K562 (cell line): ENCODE data around the gene CCNL1. TPM values are rescaled to one million over a fixed set of nuclear protein-coding genes. Genes with fewer than 3 reads are reported as not detected.
A peak's percentile ranks its signal among the peaks of the same experiment; 100 is the strongest.

Source experiments
- ATAC-seq: fragments of 200-7000 bp; cut with Tn5 transposase; 3 replicates; pipeline ENCODE4 v1.9.1; 2020; ENCODE audit warnings: moderate library complexity
- BruUV-seq: library from RNA; stranded (reverse); fragments of 400-500 nt; replicated peaks from 2 replicates; lab custom pipeline; 2021; lab: Mats Ljungman, UMichigan
- CTCF ChIA-PET: fragments of 300-600 bp; formaldehyde crosslinking; extraction: SDS; loops from one replicate; lab custom pipeline; 2021; ENCODE audit warnings: low intra/inter-chr PET ratio; lab: Yijun Ruan, JAX
- POLR2A ChIA-PET: fragments of 300-600, 350-650 bp; sonication (Branson Sonifier 250); formaldehyde crosslinking; extraction: SDS; loops from one replicate; lab custom pipeline; 2021; ENCODE audit warnings: antibody characterized with exemption, inconsistent platforms; lab: Yijun Ruan, JAX
- DNase-seq, 4 experiments: peaks; one replicate each; pipeline versions ENCODE4 v3.0.0 to v3.0.0-alpha.2; 2011 to 2018; ENCODE audit warnings: low spot score in 3 of 4, mixed read lengths in 3 of 4; ENCODE audit errors: extremely low read depth in 1 of 4
- FAIRE-seq: peaks from 2 replicates; lab custom pipeline; 2011; peaks lifted over from hg19 to GRCh38; lab: Jason Lieb, UNC
- H2AFZ ChIP-seq: 2 replicates; pipeline ENCODE4 v1.6.0; 2011; ENCODE audit warnings: low read depth, low read length, control low read depth, inconsistent platforms
- H3K27ac ChIP-seq: fragments of 200-600 bp; 3 replicates; pipeline ENCODE4 v1.8.0; 2011; ENCODE audit warnings: low read depth, mild to moderate bottlenecking, control low read depth, inconsistent platforms, low read length, moderate library complexity, mixed read lengths; ENCODE audit errors: extremely low read depth
- H3K27me3 ChIP-seq, 2 experiments: fragments of 300-600 bp in 1 of 2; 2 replicates in 1 of 2; 3 replicates in 1 of 2; pipeline versions ENCODE4 v1.6.0 to v1.8.0; 2011; ENCODE audit warnings: inconsistent platforms in 2 of 2, low read length in 2 of 2, mild to moderate bottlenecking in 1 of 2, mixed read lengths in 1 of 2, moderate library complexity in 1 of 2; ENCODE audit not compliant: control insufficient read depth in 2 of 2, insufficient read depth in 2 of 2
- H3K36me3 ChIP-seq: fragments of 300-600 bp; 3 replicates; pipeline ENCODE4 v1.8.0; 2011; ENCODE audit warnings: mild to moderate bottlenecking, low read length, inconsistent platforms; ENCODE audit not compliant: control insufficient read depth, insufficient read depth
- H3K4me1 ChIP-seq, 2 experiments: fragments of 200-600 bp in 1 of 2; replicated peaks in 1 of 2; 2 replicates in 1 of 2; 3 replicates in 1 of 2; pipeline versions ENCODE4 v1.5.1 to v1.8.0; 2011; ENCODE audit warnings: inconsistent platforms in 2 of 2, low read length in 2 of 2, mild to moderate bottlenecking in 1 of 2, mixed read lengths in 1 of 2, moderate library complexity in 1 of 2; ENCODE audit not compliant: control insufficient read depth in 2 of 2, insufficient read depth in 2 of 2
- H3K4me2 ChIP-seq: 2 replicates; pipeline ENCODE4 v1.6.1; 2011; ENCODE audit warnings: low read length, control low read depth, inconsistent platforms, mixed read lengths; ENCODE audit not compliant: insufficient read depth
- H3K4me3 ChIP-seq: fragments of 200-600 bp; sonication (generic), shearing (Covaris generic); 2 replicates; pipeline ENCODE4 v1.5.1; 2016; ENCODE audit warnings: control low read depth, inconsistent platforms
- H3K79me2 ChIP-seq: fragments of 200-600 bp; 3 replicates; pipeline ENCODE4 v1.8.0; 2011; ENCODE audit warnings: low read length, inconsistent platforms; ENCODE audit not compliant: control insufficient read depth, insufficient read depth
- H3K9ac ChIP-seq, 2 experiments: 2 replicates each; pipeline versions ENCODE4 v1.6.0 to v1.6.1; 2011; ENCODE audit warnings: low read depth in 2 of 2, low read length in 2 of 2, control low read depth in 1 of 2, inconsistent platforms in 1 of 2, mild to moderate bottlenecking in 1 of 2, mixed read lengths in 1 of 2; ENCODE audit not compliant: insufficient read depth in 1 of 2
- H3K9me1 ChIP-seq: one replicate; pipeline ENCODE4 v1.6.0; 2011; ENCODE audit warnings: inconsistent platforms, mild to moderate bottlenecking, low read length, moderate library complexity; ENCODE audit not compliant: control insufficient read depth, insufficient read depth
- H3K9me3 ChIP-seq: replicated peaks from 2 replicates; pipeline ENCODE4 v1.5.1; 2011; ENCODE audit warnings: low read depth, low read length, inconsistent platforms; ENCODE audit not compliant: control insufficient read depth, insufficient read depth
- H4K20me1 ChIP-seq: replicated peaks from 2 replicates; pipeline ENCODE4 v1.6.1; 2011; ENCODE audit warnings: low read length, inconsistent platforms, mixed read lengths; ENCODE audit not compliant: control insufficient read depth, insufficient read depth
- ELF1 ChIP-seq: fragments of 200-800 bp; sonication (Bioruptor generic); IDR thresholded peaks from 2 replicates; pipeline ENCODE4 v1.6.1; 2016; ENCODE audit warnings: missing genetic modification characterization, missing compliant biosample characterization
- FOXK1 ChIP-seq: sonication (generic); formaldehyde crosslinking; IDR thresholded peaks from 2 replicates; pipeline ENCODE4 v1.8.0; 2022; ENCODE audit warnings: missing genetic modification reagents, mild to moderate bottlenecking, borderline replicate concordance
- RBBP5 ChIP-seq: fragments of 200-600 bp; sonication (generic); IDR thresholded peaks from 2 replicates; pipeline ENCODE4 v1.6.1; 2012; ENCODE audit warnings: borderline replicate concordance, mild to moderate bottlenecking, low read length, control low read depth, inconsistent platforms; ENCODE audit not compliant: insufficient read depth, poor library complexity, severe bottlenecking
- ZBTB7A ChIP-seq: IDR thresholded peaks from 2 replicates; pipeline ENCODE4 v1.6.1; 2011; ENCODE audit warnings: low read depth, mild to moderate bottlenecking, low read length, moderate library complexity, borderline replicate concordance; ENCODE audit not compliant: control insufficient read depth
- WGBS: fragments of 100-300 bp; shearing (Covaris generic); methylation state at CpG from one replicate; pipeline ENCODE4 v1.1.6; 2016; ENCODE audit warnings: low coverage, mixed read lengths; ENCODE audit not compliant: insufficient coverage; ENCODE audit errors: missing lambda C conversion rate; 5-methylcytosine and 5-hydroxymethylcytosine counted together
- in situ Hi-C: fragments of 300-500 bp; cut with MboI; formaldehyde crosslinking; loops from 4 replicates; pipeline ENCODE4 v1.15.0; 2018; ENCODE audit warnings: inconsistent platforms, mixed read lengths
- intact Hi-C: fragments of 100-400 bp; cut with micrococcal nuclease; formaldehyde crosslinking; loops from 2 replicates; pipeline ENCODE4 v1.14.2; 2022
- polyA plus RNA-seq, 8 experiments: library from polyadenylated mRNA; depleted of rRNA in 4 of 8; stranded (reverse) in 5 of 8; unstranded in 3 of 8; fragments of >200 nt; fragmentation: Nextera tagmentation in 2 of 8; fragmentation: Illumina TruSeq in 1 of 8; extraction: Ambion mirVana in 2 of 8; extraction: Trizol in 1 of 8; gene quantifications; 2 replicates each; pipeline versions ENCODE4 v1.2.1 to v1.2.3, GENCODE V29; 2011 to 2014; ENCODE audit warnings: inconsistent platforms in 1 of 8, missing spikeins in 1 of 8
- total RNA-seq, 7 experiments: library from RNA; depleted of rRNA in 6 of 7; stranded (reverse); fragments of >200 nt in 6 of 7; fragmentation: Illumina TruSeq in 2 of 7; extraction: Trizol in 2 of 7; gene quantifications; 2 replicates each; pipeline versions ENCODE4 v1.2.1 to v1.2.3, GENCODE V29; 2011 to 2021; ENCODE audit warnings: low replicate concordance in 1 of 7
- TF ChIP-seq, protein P1 (sequence below): fragments of 250-450 bp; sonication (Bioruptor Pico); IDR thresholded peaks from 2 replicates; pipeline ENCODE4 v1.5.0; 2022; ENCODE audit warnings: mild to moderate bottlenecking

Gene CCNL1
- total and polyA plus RNA-seq, 9 of the 15 experiments (the other 6 are each of a cell fraction or from before 2014, with no cell fraction given), result 16.1 to 186 (median 132) TPM

DNA sequence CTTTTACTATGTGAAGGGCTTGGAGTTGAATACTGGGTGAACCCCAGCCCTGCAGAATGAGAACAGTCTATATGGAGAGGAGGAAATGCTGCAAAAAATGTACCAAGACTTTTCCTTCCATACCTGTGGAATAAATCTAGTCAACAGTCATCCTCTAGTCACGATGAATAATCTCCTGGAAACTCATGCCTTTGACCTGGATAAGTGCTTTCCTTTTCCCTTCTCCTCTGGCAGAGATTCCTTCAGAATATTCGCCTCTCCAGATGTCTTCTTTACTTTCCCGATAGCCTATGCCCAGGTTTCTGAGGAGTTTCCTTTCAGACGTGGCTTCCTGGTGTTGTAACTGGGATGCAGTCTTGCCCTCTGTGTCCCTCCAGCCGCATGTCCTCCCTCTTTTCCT, 28.1 kb downstream of the CCNL1 start:
- Histone ChIP-seq H3K4me2 (no peak overlapping the region), H2AFZ (no peak overlapping the region)

More for the DNA sequence above, 28.1 kb downstream of the CCNL1 start:
- WGBS, result 51% methylated on average over 5 of the region's 5 CpGs
- Histone ChIP-seq H3K9me3 (no peaks in the 10 kb centered on the region), H3K9ac (no peak overlapping the region), H3K4me1 (peaks cover 32 to 57% of the 10 kb centered on the region in 2 experiments), H3K36me3 (no peaks in the 10 kb centered on the region), H3K4me3 (no peak overlapping the region), H3K9me1 (no peaks in the 10 kb centered on the region), H4K20me1 (no peaks in the 10 kb centered on the region), H3K27ac (no peak overlapping the region), H3K79me2 (no peaks in the 10 kb centered on the region), H3K27me3 (no peaks in the 10 kb centered on the region)
- ChIA-PET CTCF (no interaction called here), POLR2A (no interaction called here)
- DNase-seq, result no peak
- intact Hi-C loops, result loop anchor here (2.0 to 10.0 kb wide), 4 partner anchors 17 to 217 kb away; no protein-coding TSS in a partner anchor
- in situ Hi-C loops, result loop anchor here (10.0 to 25.0 kb wide), 2 partner anchors 447 to 595 kb away; no protein-coding TSS in a partner anchor
- TF ChIP-seq, protein P1, sequence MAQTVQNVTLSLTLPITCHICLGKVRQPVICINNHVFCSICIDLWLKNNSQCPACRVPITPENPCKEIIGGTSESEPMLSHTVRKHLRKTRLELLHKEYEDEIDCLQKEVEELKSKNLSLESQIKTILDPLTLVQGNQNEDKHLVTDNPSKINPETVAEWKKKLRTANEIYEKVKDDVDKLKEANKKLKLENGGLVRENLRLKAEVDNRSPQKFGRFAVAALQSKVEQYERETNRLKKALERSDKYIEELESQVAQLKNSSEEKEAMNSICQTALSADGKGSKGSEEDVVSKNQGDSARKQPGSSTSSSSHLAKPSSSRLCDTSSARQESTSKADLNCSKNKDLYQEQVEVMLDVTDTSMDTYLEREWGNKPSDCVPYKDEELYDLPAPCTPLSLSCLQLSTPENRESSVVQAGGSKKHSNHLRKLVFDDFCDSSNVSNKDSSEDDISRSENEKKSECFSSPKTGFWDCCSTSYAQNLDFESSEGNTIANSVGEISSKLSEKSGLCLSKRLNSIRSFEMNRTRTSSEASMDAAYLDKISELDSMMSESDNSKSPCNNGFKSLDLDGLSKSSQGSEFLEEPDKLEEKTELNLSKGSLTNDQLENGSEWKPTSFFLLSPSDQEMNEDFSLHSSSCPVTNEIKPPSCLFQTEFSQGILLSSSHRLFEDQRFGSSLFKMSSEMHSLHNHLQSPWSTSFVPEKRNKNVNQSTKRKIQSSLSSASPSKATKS, result no peak
- TF ChIP-seq ELF1 (0 out of 2 replicates have a peak, but pooled peaks have one; percentile 12), ZBTB7A (no peak), FOXK1 (CRISPR knock-in tag) (no peak), RBBP5 (no peak)
- BruUV-seq, result no TSS peak
- no peak for FAIRE-seq
- no peak for ATAC-seq
